Tibial nerve (tissue), 4 donors: ENCODE data around the gene CASS4.

ENCODE experiments used
- EP300 ChIP-seq, 2 donors: sonication (generic); formaldehyde crosslinking; IDR thresholded peaks; one replicate each; pipeline ENCODE4 v1.6.1; 2017; ENCODE audit warnings: antibody characterized with exemption in 2 of 2, mild to moderate bottlenecking in 1 of 2
- POLR2A ChIP-seq, 2 donors: fragments of 450-650 bp; IDR thresholded peaks; one replicate each; pipeline ENCODE4 v1.6.1; 2017; ENCODE audit warnings: antibody characterized with exemption in 2 of 2, mild to moderate bottlenecking in 2 of 2, moderate library complexity in 2 of 2
- TF ChIP-seq, protein P1 (sequence below), 5 experiments: fragments of 200-600 bp in 3 of 5; fragments of 450-650 bp in 2 of 5; sonication (generic) in 3 of 5; IDR thresholded peaks; one replicate each; pipeline ENCODE4 v1.5.1; 2016 to 2019; ENCODE audit warnings: antibody characterized with exemption in 5 of 5, mild to moderate bottlenecking in 3 of 5, moderate library complexity in 2 of 5

DNA sequence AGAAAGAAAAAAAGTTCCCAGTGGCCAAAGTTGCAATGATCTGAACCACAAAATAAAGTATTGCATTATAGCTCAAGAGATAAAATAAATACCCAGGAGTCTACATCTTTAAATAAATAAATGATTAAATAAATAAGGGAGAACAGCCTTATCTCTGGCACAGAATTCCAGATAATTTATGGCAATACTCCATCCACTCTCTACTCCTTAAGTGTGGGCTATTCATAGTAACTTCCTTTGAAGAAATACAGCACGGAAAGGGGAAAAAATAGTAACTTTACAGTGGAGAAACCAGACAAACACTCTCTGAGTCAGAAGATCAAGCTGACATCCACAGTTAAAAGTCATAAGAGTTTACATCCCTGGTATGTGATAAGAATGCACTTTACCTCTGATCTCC, 31.7 kb upstream of the CASS4 start:
- TF ChIP-seq, protein P1, sequence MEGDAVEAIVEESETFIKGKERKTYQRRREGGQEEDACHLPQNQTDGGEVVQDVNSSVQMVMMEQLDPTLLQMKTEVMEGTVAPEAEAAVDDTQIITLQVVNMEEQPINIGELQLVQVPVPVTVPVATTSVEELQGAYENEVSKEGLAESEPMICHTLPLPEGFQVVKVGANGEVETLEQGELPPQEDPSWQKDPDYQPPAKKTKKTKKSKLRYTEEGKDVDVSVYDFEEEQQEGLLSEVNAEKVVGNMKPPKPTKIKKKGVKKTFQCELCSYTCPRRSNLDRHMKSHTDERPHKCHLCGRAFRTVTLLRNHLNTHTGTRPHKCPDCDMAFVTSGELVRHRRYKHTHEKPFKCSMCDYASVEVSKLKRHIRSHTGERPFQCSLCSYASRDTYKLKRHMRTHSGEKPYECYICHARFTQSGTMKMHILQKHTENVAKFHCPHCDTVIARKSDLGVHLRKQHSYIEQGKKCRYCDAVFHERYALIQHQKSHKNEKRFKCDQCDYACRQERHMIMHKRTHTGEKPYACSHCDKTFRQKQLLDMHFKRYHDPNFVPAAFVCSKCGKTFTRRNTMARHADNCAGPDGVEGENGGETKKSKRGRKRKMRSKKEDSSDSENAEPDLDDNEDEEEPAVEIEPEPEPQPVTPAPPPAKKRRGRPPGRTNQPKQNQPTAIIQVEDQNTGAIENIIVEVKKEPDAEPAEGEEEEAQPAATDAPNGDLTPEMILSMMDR (IDR thresholded peaks at IDR 0.05), result no peak
- TF ChIP-seq EP300 (IDR thresholded peaks at IDR 0.05) (no peak), POLR2A (IDR thresholded peaks at IDR 0.05) (no peak)
